ENCODE data around the gene RPH3AL. TPM values are rescaled to one million over a fixed set of nuclear protein-coding genes. Genes with fewer than 3 reads are reported as not detected.

The RPH3AL gene
- total RNA-seq, 1 donor = 2.9 TPM

GRCh38 chr17:165939-166338 lies 186.7 kb downstream of the RPH3AL start:
- H4K20me1 ChIP-seq (ENCODE audit: insufficient read depth, low read length) = no peaks in the 10 kb centered on the region
- H3K4me3 ChIP-seq (ENCODE audit: insufficient read depth, low read length) = no peak overlapping the region
- no peaks in the 10 kb centered on the region for H3K27me3 ChIP-seq (ENCODE audit: insufficient read depth, low read length)
- no peaks in the 10 kb centered on the region for H3K79me2 ChIP-seq (ENCODE audit: insufficient read depth, low read length)
- no peak overlapping the region for H2AFZ ChIP-seq (ENCODE audit: low read length)
- no peak overlapping the region for H3K27ac ChIP-seq (ENCODE audit: low read depth, low read length)
- H3K36me3 ChIP-seq (ENCODE audit: insufficient read depth, low read length) = no peaks in the 10 kb centered on the region
- H3K4me1 ChIP-seq (ENCODE audit: insufficient read depth, low read length) = no peaks in the 10 kb centered on the region
- TF ChIP-seq CTCF (IDR thresholded peaks at IDR 0.05; ENCODE audit: extremely low read depth, low read depth, low read length) = no peak
- no peaks in the 10 kb centered on the region for H3K9me3 ChIP-seq (ENCODE audit: low read depth, low read length)
- no peak overlapping the region for H3K4me2 ChIP-seq (ENCODE audit: insufficient read depth, low read length)
- DNase-seq (ENCODE audit: insufficient read length, low spot score, missing footprints) = no peak

DNA sequence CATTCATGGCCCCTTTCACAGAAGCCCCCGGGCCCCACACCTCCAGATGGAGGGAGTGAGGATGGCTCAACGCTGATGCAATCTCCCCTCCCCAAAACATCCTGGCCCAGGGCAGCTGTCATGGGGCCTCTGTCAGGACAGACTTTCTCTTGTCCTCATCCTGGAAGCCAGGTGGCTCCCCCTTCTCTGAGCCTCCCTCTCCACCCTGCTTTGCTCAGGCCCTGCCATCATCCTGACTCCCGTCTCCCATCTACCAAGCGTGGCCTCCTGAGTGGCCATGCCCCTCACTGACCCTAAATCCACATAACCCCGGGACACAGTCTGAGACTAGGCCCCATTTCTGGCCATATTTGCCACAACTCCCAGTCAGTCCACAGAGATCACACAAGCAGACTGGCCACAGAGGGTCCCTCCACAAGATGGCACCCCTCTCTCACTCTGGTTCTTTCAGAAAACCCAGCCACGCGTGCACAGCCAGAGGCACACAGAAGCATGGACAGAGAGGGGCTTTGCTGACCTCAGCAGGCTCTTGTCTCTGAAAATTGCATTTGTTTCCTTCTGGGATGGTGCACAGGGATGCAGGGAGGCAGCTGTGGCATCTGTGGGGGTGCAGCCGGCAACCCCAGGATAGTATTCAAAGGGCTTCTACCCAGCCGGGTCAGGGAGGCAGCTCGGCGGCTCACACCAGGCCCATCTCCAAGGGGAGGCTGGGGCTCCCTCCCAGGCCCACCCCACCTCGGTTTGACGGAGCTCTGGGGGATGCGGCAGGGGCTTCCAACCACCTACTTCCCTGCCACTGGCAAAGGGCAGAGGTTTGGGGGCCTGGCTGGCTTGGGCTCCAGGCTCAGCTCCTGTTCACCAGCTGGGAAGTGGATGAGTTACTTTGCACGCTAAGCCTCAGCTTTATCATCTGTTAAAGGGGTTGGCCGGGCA lies 188.0 kb downstream of the RPH3AL start:
- H3K27ac ChIP-seq (ENCODE audit: low read depth, low read length) = no peak overlapping the region
- no peaks in the 10 kb centered on the region for H3K27me3 ChIP-seq (ENCODE audit: insufficient read depth, low read length)
- no peak overlapping the region for H2AFZ ChIP-seq (ENCODE audit: low read length)
- no peaks in the 10 kb centered on the region for H3K9me3 ChIP-seq (ENCODE audit: low read depth, low read length)
- H3K4me2 ChIP-seq (ENCODE audit: insufficient read depth, low read length) = no peak overlapping the region
- H3K4me3 ChIP-seq (ENCODE audit: insufficient read depth, low read length) = no peak overlapping the region
- no peaks in the 10 kb centered on the region for H4K20me1 ChIP-seq (ENCODE audit: insufficient read depth, low read length)
- H3K79me2 ChIP-seq (ENCODE audit: insufficient read depth, low read length) = no peaks in the 10 kb centered on the region
- TF ChIP-seq CTCF (IDR thresholded peaks at IDR 0.05; ENCODE audit: extremely low read depth, low read depth, low read length) = peak; percentile 61
- H3K36me3 ChIP-seq (ENCODE audit: insufficient read depth, low read length) = no peaks in the 10 kb centered on the region
- no peaks in the 10 kb centered on the region for H3K4me1 ChIP-seq (ENCODE audit: insufficient read depth, low read length)
- peak; percentile 96 for DNase-seq (ENCODE audit: insufficient read length, low spot score, missing footprints)

- Histone ChIP-seq H3K27me3 (ENCODE audit: insufficient read depth, low read length) (no peaks in the 10 kb centered on the region), H3K27ac (ENCODE audit: low read depth, low read length) (no peak overlapping the region), H3K79me2 (ENCODE audit: insufficient read depth, low read length) (no peaks in the 10 kb centered on the region), H3K9me3 (ENCODE audit: low read depth, low read length) (no peaks in the 10 kb centered on the region), H3K4me2 (ENCODE audit: insufficient read depth, low read length) (no peak overlapping the region), H2AFZ (ENCODE audit: low read length) (no peak overlapping the region), H3K4me1 (ENCODE audit: insufficient read depth, low read length) (no peaks in the 10 kb centered on the region), H3K4me3 (ENCODE audit: insufficient read depth, low read length) (no peak overlapping the region), H3K36me3 (ENCODE audit: insufficient read depth, low read length) (no peaks in the 10 kb centered on the region), H4K20me1 (ENCODE audit: insufficient read depth, low read length) (no peaks in the 10 kb centered on the region)
- no peak for TF ChIP-seq CTCF (IDR thresholded peaks at IDR 0.05; ENCODE audit: extremely low read depth, low read depth, low read length)
- DNase-seq (ENCODE audit: insufficient read length, low spot score, missing footprints) = no peak
These were observed 189.0 kb downstream of the RPH3AL start for GRCh38 chr17:163514-164098.

DNA sequence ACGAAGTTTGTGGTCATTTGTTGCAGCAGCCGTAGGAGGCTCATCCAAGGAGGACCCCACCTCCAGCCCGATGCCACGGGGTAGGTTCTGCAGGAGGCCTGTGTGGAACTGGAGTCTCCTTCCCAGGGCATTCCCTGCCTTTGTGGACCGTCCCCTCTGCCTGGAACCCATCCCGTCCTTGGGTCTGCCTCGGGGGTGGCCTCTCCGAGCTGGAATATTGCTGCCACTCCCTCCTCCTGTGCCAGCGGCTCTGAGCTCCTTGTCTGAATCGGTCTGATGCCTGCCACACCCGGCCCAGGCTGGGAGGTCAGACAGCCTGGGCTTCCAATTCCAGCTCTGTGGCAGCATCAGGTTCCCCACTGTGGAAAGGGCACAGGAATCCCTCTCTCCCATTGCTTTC lies 189.9 kb downstream of the RPH3AL start:
- Histone ChIP-seq H3K4me1 (ENCODE audit: insufficient read depth, low read length) (no peaks in the 10 kb centered on the region), H3K4me3 (ENCODE audit: insufficient read depth, low read length) (no peak overlapping the region), H4K20me1 (ENCODE audit: insufficient read depth, low read length) (no peaks in the 10 kb centered on the region), H2AFZ (ENCODE audit: low read length) (no peak overlapping the region), H3K79me2 (ENCODE audit: insufficient read depth, low read length) (no peaks in the 10 kb centered on the region), H3K4me2 (ENCODE audit: insufficient read depth, low read length) (no peak overlapping the region), H3K9me3 (ENCODE audit: low read depth, low read length) (no peaks in the 10 kb centered on the region), H3K27ac (ENCODE audit: low read depth, low read length) (no peak overlapping the region), H3K27me3 (ENCODE audit: insufficient read depth, low read length) (peaks cover 2% of the 10 kb centered on the region), H3K36me3 (ENCODE audit: insufficient read depth, low read length) (no peaks in the 10 kb centered on the region)
- TF ChIP-seq CTCF (IDR thresholded peaks at IDR 0.05; ENCODE audit: extremely low read depth, low read depth, low read length) = no peak
- DNase-seq (ENCODE audit: insufficient read length, low spot score, missing footprints) = no peak

Data from osteoblast (primary cell).